Measurements from ENCODE around the gene SPAAR.
"Not testable (repeated sequence)": the region's sequence is repeated elsewhere in the genome, so short reads cannot be mapped to it uniquely, and the experiment has no call there.

SPAAR gene

DNA sequence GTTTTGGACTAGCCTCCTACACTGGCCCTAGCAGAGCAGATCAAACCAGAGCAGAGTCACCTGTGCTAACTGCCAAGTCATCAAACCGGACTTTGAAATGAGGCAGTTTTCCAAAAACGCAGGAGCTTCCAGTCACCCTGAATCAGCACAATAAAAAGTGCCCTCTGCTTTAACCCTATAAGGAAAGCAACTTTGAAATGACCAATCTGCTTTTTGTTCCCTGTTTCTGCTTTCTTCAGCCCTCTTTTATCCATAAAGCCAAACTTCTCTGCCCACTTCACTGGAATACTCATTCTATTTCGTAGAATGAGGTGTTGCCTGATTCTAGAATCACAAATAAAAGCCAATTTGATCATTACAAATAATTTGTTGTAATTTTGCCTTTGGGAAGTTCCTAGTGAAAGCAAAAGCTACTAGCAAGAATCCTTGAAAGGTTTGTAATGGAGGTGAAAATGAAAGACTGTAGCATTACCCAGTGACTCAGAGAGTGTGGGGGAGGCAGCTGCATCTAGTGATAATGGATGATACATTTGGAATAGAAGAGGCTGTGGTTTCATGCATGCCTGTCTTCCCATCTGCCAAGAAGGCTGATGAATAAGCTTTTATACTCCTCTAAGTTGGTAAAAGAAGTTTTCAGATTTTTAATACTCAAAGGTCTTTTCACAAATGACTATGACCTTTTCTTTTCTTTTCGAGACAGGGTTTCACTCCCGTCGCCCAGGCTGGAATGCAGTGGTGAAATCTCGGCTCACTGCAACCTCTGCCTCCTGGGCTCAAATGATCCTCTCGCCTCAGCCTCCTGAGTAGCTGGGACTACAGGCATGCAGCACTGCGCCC is 14.9 kb downstream of the SPAAR start:
- DNase-seq = no peak

DNA sequence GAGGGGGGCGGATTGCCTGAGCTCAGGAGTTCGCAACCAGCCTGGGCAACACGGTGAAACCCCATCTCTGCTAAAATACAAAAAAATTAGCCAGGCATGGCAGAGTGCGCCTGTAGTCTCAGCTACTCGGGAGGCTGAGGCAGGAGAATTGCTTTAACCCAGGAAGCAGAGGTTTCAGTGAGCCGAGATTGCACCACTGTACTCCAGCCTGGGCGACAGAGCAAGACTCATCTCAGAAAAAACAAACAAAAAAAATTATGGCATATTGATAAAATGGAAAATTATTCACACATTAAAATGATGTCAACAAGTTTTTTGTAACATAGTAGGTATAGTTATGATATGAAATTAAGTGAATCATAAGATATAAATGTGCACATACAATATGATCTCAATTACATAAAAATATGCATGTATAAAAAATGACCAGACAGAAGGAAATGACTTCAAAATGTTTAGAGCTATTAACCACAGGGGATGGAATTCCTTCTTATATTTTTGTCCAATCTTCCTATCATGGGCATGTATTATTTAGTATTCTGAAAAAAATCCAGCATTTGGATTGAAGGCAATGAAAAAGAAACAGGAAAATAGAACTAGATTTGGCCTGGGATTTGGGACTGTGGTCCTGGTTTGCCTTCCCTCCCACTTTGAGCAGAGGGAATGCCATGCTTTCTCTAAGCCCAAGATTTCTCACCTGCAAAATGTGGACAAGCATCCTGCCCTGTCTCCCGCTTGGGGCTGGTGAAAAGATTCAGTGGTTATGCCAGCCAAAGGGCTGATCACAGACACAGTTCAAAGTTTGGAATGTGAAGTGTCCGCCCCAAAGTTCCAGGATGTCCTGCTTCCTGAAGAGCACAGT is 19.5 kb downstream of the SPAAR start:
- no peak for DNase-seq

DNA sequence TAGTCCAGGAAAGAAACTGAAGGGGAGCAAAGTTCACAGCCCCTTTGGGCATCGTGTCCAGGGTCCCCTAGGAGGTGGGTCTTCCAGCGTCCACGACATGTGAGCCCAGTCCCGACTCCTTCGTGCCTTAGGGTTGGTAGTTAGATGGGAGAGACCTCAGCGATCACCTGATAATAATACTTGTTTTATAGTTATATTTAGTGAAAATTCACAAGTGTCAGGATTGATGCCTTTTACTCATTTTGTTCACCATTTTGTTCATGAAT is 20.1 kb downstream of the SPAAR start:
- DNase-seq = no peak

DNA sequence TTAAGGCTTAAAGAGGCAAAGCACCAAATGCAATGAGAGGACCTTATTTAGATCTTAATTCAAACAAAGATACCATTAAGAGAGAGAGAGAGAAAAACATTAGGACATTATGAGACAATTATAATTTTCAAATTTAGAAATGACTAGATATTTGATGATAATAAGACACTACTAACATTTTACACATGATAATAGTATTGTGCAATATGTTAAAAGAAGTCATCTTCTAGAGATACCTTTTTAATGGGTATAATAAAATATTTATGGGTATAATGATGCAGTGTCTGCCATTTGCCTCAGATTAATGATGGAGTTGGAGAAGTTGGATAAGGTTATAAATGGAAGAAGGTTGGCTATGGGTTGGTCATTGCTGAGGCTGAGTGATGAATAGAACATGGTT is 21.2 kb downstream of the SPAAR start:
- no peak for DNase-seq

DNA sequence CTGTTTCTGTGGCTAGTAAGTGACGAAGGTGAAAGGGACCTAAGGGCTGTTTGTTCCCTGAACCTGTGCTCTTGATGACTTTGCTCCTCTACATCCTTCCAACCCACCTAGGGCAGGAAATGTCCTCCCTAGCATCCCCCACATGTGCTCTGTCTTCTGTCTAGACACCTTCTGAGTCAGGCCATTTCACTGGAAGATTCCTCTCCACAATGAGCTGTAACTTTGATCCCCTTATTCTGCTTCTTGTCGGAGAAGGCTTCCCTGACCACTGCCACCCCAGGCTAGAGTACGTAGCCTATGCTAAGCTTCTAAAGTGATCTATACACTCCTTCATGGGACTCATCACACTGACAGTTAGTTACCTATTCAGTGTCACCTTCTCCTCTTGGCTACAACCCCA is 21.7 kb downstream of the SPAAR start:
- no peak for DNase-seq

DNA sequence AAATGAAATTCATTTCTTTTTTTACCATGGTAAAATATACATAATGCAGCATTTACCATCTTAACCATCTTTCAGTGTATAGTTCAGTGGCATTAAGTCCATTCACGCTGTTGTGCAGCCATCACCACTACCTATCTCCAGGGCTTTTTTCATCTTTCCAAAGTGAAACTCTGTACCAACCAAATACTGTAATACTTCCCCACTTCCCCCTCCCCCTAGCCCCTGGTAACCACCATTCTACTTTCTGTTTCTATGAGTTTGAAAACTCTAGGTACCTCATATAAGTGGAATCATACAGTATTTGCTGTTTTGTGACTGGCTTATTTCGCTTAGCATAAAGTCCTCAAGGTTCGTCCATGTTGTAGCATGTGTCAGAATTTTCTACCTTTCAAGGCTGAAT is 23.4 kb downstream of the SPAAR start:
- no peak for DNase-seq

DNA sequence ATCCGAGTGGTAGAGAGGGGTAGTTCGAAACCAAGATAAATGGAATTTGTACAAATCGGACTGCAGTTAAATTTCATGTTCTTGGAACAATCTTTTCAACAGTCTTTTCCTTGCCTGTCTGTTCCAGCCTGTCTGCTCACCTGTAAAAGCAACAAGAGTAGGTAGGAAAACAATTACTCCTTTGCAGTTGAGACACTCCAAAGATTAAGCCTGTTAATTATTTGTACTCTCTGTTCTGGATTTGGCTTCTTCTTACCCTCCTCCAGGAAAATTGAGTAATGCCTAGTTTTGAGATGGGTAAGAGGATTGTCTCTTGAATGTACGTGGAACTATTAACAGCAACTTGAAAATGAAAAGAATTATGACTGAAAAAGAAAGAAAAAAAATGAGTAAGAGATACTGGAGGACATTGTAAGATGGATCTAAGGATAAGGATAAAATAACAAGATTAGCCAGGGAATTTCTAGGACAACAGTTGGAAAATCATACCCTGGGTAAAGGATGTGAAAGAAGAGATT is 24.3 kb downstream of the SPAAR start:
- DNase-seq = no peak

DNA sequence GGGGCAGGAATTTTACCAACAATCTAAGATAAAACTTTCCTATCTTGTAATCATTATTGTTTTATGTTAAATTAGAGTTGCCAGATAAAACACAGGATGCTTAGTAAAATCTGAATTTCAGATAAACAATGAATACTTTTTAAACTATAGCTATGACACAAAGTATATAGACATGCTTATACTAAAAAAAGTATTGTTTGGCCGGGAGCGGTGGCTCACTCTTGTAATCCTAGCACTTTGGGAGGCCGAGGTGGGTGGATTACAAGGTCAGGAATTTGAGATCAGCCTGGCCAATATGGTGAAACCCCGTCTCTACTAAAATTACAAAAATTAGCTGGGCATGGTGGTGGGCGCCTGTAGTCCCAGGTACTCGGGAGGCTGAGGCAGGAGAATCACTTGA is 24.8 kb downstream of the SPAAR start:
- DNase-seq = not testable (repeated sequence)

DNA sequence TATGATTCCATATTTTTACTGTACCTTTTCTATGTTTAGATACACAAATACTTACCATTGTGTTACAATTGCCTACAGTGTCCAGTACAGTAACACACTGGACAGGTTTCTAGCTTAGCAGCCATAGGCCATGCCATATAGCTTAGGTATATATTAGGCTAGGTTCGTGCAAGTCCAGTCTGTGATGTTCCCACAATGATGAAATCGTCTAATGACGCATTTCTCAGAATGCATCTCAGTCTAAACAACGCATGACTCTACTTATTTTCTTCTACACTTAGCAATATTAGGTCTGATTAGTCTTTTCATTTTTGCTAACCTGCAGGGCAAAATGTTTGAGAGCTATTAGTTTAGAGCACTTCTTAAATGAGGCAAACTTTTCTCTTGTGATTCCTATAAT is 26.0 kb downstream of the SPAAR start:
- DNase-seq = no peak

DNA sequence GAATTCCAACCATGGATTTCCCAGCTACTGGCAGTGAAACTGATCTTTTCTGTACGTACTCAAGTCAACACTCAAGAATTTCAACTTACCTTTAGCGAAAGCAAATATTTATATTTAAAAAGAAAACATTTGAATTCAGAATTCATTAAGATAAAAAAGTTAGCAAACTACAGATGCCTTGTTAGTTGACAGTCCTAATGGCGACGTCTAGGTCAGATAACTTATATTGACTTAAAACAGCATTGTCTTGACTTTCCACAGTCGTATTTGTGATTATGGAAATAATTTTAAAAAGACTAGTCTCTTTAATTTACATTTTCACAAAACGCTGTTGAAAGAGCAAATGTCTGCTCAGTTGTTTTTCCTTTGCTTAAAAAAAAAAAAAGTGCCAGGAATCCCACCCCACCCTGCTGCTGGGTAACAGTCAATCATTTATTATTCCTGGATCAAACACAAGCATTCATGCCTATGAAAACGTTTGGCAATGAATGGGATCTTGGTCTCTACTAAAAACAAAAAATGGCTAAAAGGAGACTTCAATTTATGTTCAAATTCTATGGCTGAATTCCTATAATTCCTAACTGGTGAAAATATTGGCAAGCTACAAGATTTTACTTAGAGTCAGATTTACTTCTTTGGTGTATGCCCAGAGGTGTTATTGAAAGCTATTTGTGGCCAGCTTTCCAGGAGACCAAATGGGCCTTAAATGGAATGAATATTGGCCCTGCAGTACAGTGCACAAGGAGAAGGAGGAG is 26.6 kb downstream of the SPAAR start:
- DNase-seq = no peak

DNA sequence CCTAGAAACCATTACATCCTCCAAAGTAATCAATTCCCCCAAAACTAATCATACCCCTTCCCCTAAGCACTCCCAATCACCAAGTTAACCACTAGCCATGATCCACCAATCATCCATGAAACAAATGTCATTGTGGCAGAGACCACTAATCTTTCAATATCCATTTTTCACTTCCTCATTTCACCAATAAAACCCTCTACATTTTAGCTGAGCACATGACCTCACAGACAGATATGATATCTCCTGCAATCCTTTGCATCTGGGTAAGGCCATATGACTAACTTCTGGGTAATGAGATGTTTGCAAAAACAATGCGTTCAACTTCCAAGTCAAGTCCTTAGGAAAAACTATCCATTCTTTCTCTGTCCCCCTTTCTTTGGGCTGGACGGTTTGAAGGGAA is 27.9 kb downstream of the SPAAR start:
- no peak for DNase-seq

DNA sequence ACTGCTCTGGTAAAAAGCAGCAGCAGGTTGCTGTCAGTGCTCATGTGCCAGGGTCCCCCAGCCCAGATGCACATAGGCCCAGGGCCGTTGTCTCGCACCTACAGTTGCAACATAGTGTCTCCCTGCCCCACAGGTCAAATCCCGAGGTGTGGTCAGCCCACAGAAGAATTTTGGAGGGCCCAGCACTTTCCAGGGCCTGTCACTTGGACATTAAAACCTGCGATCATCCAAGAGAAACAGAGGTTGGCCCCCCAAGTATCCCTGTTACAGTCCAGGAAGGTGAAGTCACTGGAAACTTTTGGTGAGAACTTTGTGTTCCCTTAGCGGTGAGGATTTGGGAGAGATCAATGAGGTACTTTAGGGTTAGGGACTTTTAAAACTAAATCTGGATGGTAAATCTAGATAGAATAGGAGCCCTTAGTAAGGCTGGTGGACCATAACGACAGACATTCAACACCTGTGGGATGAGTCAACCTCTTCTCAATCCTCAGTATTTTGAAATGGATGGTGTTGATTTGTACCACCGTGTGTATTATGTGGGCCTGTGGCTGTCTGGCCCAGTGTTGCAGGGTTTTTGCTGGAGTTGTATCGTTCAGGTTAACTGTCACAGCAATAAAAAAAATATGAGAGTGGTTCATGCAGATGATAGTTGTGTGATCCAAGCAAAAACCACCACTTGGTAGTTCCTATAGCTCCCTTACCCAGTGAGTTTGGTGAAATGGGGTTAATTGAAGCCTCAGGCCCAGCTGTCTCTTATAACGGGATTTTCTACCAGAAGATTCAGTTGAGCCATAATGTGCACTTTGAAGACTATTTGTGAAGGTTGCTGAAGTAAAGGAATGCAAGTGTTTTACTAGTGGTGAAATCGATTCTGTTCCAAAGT is 29.4 kb downstream of the SPAAR start:
- no peak for DNase-seq

DNA sequence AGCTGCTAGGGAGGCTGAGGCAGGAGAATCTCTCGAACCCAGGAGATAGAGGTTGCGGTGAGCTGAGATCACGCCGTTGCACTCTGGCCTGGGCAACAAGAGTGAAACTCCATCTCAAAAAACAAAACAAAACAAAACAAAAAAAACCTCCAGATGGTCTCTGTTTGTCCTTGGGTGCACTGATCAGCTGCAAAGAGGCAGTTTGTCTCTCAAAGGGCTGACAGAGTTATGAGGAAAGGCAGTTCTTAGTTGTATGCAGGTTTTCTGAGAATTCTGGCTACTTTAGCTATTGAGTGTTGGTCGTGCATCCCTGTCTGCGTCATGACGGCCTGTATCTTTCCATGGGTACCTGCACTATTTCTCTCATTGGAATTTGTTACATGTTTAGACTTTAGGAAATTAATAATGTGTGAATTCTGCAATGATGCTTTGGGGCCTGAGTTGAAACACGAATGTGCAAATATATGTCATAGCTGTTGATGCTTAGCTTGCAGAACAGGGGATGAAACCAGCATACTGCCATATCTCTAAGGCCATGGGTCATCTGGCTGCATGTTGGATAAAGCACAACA is 30.5 kb downstream of the SPAAR start:
- no peak for DNase-seq

DNA sequence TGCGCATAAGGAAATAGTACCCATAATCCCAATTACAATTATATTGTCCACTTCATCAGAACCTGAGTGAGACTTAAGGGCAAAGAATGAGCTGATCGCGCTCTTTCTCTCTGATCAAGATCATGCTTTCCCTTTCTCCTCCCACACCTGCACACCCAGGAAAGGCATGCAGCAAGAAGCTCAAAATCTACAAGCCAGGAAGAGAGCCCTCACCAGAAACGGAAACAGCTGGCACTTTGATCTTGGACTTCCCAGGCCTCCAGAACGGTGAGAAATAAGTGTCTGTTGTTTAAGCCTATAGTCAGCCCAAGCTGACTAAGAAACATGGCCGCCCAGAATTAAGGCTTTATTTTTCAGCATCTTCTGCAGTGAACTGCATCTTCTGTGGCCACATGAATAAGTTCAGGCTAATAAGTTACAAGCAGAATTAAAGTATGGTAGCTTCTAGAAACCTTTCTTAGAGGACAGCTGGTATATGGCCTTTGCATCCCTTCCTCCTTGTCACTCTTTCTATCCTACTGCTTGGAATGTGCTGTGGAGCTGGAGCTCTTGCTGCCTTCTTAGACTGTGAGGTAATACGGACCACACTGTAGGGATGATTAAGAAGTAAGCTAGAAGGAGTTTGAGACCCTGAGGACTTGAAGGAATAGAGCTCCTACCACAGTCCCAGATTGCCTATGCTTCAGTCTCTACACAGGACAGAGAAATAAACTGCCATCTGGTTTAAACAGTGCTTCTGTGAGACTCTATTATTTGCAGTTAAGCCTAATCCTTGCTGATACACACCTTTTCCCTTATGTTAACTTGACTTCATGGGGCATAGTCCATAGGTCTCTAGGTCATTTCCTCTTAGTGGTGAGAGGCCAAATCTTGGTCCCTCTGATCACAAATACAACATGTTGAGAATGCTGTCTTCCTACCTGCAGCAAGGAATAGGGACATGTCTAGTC is 31.4 kb downstream of the SPAAR start:
- no peak for DNase-seq

DNA sequence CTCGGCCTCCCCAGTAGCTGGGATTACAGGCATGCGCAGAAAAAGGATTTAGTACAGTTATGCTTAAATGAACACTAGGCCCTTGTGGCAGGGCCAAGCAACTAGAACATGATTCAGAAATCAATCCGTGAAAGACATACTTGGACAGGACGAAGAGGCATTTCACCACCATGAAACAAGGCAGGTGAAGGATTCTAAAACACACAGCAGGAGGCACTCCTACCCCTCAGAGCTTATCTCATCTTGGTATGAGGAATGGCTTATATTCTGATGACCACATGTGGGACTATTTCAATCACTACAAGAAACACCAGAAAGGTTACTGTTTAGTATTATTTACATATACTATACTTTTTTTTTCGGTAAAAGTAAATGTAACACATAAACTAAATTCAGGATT is 33.0 kb downstream of the SPAAR start:
- DNase-seq = no peak

DNA sequence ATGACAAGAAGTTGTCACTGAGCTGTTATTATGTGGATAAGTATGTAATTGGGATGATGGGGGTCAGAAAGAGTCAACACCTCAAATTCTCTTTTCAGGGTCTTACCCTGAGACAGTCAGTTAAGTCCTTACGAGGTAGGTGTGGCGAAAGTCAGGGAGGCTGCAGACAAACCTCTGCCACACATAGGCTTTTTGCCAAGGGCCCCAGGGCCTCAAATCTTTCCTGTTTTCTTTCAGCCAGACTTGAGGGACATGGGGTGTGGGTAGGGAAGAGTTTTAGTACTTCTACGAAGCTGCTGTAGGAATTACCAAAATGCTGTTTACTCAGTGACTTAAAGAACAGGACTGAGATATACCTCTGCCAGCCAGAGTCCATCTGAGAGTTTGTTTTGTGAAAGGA is 34.9 kb downstream of the SPAAR start:
- DNase-seq = no peak

DNA sequence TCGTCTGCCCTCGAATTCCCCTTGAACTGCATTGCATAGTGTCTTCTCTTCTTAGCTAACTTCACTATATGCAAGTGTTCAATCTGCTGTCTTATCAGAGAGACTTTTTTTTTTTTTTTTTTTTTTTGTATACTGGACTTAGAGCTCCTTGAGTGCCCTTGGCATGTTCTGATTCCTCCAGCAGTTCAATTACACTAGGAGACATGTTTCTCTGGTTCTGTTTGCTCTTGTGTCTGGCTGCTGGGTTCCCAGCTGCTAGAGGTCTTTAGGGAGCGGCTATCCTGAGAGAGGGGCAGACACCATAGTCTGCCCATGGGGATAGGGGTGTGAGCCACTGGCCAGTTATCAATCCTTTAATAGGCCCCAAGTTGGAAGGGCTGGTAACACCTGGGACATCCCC is 35.6 kb downstream of the SPAAR start:
- no peak for DNase-seq

DNA sequence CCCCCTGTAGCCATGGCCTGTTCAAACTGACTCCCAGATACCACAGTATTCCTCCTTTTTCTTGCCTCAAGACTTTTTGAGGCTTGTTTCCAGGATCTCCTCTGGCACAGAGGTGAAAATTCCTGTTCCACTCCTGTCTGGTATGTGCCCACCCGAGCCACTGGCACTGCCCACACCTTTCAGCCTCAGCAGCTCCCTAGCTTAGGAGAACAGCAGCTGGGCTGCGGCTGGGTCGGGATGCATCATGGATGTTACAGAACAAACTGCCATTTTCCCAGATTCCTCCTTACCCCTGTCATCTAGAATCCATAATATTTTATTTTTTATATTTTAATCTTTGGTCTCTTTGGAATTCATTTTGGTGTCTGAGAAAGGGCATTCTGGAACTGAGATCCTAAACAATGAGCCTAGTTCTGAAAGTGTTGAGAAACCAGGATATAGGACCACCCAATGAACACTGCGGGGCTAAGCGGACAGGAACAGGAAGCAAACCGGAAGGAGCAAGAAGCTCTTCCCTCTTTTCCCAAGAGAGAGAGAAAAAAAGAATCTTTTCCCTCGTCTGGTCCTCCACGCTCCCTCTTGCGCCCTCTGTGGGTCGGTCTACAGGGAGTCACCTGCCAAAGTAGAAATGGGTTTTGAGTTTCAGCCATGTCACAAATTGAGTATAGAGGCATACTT is 36.2 kb downstream of the SPAAR start:
- DNase-seq = peak; percentile 25 to 44 (median 38)

DNA sequence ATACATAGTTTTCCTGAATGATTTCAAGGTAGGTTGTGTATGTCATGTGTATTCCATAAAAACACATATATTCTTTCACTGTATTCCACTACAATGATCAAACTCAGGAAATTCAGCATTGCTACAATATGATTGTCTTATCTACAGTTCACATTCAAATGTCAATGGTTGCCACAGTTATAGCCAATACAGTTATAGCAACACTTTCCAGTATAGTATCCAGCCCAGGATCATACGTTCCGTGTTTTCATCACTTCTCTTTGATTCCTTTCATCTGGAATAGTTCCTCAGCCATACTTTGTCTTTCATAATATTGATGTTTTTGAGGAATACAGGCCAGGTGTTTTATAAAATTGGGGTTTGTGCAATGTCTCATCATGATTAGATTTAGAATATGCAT is 39.2 kb downstream of the SPAAR start:
- DNase-seq = no peak

DNA sequence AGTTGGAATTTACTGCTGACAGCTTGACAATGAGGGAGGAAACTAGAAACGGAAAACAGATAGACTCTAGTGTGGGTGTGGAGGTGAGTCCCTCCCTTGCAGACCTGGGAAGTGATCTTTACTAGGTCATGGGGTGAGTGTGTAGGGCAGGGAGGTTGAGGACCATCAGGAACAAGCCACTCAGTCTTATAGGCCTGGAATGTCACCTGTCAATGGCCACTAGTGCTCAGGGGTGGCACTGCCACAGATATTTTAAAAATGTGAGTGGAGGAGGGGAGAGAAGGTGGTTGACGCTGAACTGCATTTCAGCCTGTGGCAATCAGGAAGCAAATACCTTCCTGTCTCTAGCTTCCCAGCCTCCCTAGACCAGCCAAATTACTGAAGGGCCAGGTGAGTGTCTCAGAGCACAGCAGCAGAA is 39.6 kb downstream of the SPAAR start:
- DNase-seq = no peak

Data from activated CD4-positive, CD25-positive, alpha-beta regulatory T cell (primary cell).